GM12892 (cell line): ENCODE results near the gene PELO.
A peak's percentile ranks its signal among the peaks of the same experiment; 100 is the strongest.

ENCODE experiments used
- DNase-seq: peaks from one replicate; pipeline ENCODE4 v3.0.0; 2011; ENCODE audit not compliant: insufficient read length
- FAIRE-seq: peaks from 2 replicates; lab custom pipeline; 2011; peaks lifted over from hg19 to GRCh38; lab: Jason Lieb, UNC
- POLR2A ChIP-seq: IDR thresholded peaks from 2 replicates; pipeline ENCODE4 v1.6.1; 2011; ENCODE audit warnings: low read depth, low read length, control low read depth
- POLR2AphosphoS5 ChIP-seq: IDR thresholded peaks from 2 replicates; pipeline ENCODE4 v1.6.1; 2011; ENCODE audit warnings: low read depth, low read length, control low read depth
- TAF1 ChIP-seq: IDR thresholded peaks from 2 replicates; pipeline ENCODE4 v1.6.1; 2011; ENCODE audit warnings: low read depth, mild to moderate bottlenecking, control low read depth, low read length, borderline replicate concordance

Gene PELO

DNA sequence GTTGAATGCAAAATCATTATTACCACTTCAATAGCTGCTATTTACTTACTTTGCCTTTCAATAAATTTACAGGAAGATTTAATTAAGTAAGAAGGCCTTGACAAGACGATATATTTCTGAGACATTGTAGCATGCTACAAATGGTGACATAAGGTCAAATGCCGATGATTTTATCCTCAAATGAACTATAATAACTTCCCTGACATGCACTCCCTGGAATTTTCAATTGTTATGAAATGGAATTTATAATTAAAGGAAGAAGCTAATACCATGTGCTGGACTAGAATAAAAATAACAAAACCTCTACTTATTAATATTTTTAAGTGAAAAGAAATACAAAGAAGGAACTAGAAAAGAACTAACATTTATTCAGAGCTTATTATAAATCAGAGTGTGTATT, 30.2 kb upstream of the PELO start:
- no peak for FAIRE-seq
- TF ChIP-seq POLR2AphosphoS5 (no peak), TAF1 (no peak), POLR2A (no peak)
- no peak for DNase-seq

DNA sequence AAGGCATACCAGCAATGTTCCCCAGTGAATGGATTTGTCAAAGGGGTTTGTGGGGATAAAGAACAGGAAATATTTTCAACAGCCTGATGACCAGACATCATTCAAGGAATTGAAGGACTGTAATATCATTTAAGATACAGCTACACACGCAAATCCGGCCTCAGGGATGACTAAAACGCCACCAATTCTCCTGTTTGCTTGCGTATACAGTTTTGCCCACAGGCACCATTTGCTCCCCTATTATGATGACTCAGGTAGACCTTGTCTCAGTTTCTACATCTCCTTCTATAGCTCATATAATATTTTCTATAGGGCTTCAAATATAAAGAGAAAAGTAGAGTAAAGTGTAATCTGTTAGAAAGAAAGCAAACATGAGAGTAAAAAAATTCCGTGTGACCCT, 29.7 kb upstream of the PELO start:
- no peak for DNase-seq
- no peak for FAIRE-seq
- TF ChIP-seq TAF1 (no peak), POLR2A (no peak), POLR2AphosphoS5 (no peak)

- FAIRE-seq = no peak
- no peak for DNase-seq
- TF ChIP-seq POLR2A = no peak
- TF ChIP-seq TAF1 = no peak
Measured at GRCh38 chr5:52759331-52759730, 28.4 kb upstream of the PELO start.

- FAIRE-seq (no peak), DNase-seq (no peak)
- TF ChIP-seq TAF1 (no peak), POLR2A (no peak), POLR2AphosphoS5 (no peak)
Measured at GRCh38 chr5:52760695-52761366, 26.9 kb upstream of the PELO start.

GRCh38 chr5:52767217-52767743, 20.4 kb upstream of the PELO start:
- no peak for DNase-seq
- TF ChIP-seq POLR2A (no peak), POLR2AphosphoS5 (no peak), TAF1 (no peak)
- FAIRE-seq = peak; percentile 48

DNA sequence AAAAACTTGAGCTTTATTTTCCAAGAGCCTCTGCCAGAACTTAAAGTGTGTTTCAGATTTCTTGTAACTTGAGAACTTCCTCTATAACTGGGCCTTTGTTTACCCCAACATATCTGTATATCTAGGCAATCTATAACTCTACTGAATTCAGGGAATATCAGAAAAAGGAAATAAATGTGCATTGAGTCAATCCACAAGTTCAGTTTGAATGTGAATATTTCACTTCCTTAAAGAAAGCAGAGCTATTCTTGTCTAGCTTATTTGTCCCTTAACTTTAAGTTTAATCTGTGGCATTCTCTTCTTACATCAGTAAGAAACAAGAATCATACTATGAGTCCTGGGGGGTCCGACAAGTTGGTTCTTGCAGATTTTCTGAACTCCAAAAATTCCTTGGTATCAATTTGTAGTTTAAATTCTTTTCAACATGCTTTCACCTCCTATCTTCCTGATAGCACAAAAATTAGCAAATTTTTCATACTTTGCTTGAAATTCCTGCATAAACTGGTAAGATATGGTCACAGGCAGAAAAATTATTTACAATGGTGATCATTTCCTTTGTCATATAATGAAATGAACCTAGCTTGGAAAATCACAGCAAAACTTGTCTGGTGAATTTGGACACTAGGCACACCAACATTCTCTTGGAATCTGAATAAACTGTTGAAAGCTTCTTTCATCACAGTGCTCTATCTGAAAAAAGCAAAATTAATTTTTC, 19.8 kb upstream of the PELO start:
- DNase-seq = no peak
- TF ChIP-seq POLR2AphosphoS5 = no peak
- FAIRE-seq = peak; percentile 77

DNA sequence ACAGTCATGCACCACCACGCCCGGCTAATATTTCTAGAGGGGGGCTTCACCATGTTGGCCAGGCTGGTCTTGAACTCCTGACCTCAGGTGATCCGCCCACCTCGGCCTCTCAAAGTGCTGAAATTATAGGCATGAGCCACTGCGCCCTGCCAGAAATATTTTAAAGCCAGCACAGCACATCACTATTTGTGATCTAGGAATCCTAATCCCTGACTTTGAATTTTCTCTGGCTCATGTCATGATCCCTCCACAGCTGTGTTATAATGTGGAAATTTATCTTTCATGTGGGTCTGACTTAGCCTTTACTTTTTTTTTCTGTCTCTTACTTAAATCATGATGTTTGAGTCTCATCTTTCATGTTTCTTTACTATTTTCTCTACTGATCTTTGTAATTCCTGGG, 18.7 kb upstream of the PELO start:
- TF ChIP-seq POLR2AphosphoS5 = no peak
- no peak for TF ChIP-seq TAF1
- no peak for TF ChIP-seq POLR2A
- FAIRE-seq (no peak), DNase-seq (no peak)

DNA sequence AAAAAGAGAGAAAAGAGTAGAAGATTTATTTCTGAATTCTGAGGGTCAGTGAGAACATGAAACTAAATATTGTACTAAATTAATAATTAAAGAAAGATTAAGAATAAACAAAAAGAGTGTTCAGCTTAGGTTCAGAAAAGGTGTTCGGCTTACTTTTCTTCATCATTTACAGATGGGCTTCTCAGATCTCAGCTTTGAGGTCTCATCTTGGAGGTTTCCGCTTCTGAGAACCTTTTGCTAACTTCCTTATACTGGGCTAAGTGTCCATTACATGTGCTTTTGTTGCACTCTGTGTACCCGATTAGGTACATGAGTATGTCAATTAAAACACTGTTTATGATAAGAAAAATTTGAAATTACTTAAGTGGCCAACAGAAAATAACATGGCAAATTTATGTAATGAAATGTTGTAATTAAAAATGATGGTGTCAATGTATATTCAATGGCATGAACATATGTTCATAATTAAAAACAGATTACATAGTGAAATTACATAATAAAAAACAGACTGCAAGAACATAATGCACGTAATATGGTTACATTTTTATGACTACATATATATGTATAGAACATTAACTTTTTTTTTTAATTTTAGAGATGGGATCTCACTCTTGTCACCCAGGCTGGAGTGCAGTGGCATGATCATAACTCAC, 17.3 kb upstream of the PELO start:
- DNase-seq = no peak
- no peak for FAIRE-seq
- TF ChIP-seq TAF1 (no peak), POLR2AphosphoS5 (no peak), POLR2A (no peak)

DNA sequence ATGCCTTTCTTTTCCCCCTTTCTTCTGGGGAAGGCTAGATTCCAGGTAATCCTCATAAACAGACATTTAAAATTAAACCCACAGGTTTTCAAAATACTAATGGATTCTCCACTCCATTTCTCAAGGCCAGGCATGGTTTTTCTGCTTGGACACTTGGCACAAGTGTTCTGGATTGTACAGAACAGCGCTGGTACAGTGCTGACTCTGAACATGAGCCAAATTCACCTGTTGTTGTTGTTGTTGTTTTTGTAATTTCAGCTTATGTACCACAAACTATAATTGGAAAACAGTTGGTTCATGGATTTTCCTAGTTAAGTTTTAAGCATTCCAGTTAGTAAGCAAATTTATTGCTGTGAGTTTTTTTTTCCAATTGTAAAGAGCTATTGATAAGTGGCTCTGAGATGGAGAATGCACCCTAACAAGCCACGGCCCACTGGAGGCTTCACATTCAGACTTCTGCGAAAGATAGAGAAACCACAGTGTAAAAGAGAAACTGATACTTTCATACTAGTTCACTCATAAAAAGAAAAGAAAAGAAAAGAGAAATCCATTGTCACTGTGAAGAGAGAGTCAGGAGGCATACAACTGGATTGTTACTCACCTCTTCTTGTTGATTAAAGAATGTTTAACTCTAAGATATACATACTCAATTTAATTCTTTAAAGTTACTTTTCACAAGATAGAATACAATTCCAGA, 16.2 kb upstream of the PELO start:
- no peak for DNase-seq
- peak; percentile 67 for FAIRE-seq
- no peak for TF ChIP-seq POLR2A

DNA sequence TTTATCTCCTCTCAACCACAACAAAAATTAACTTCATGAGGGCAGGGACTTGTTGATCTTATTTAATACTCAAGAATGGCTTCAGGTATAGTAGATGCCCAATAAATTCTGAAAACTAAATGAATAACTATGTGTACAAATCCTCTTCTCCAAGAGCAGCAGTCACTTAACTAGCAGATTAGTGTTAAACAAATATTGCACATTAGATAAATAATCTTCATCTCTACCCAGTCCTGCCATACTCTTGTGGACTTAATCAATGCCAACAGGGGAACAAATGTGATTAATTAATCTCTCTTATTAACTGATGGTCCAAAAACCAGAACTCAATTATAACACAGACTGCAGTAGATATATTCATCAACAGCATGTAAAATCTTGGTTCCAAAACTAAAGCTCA, 15.0 kb upstream of the PELO start:
- DNase-seq = no peak
- TF ChIP-seq POLR2AphosphoS5 = no peak
- TF ChIP-seq POLR2A = no peak
- TF ChIP-seq TAF1 = no peak
- peak; percentile 9 for FAIRE-seq

DNA sequence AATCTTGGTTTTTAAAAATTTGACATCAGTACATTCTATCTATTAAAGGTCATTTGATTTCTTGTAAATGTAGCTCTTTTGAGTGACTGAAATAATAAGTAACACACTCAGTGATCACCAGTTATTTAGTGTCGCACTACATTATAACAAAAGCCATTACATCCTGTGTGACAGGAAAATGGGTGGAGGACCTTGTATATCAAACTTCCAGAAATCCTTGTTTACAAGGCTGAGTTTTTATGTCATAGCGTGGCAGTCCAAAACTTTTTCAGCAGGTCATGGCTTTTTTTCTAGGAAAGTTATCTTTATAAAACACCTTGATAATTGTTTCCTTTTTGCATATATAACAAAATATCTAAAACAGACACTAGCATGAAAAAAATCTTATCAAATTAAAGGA, 14.4 kb upstream of the PELO start:
- no peak for DNase-seq
- no peak for FAIRE-seq
- TF ChIP-seq POLR2AphosphoS5 (no peak), TAF1 (no peak), POLR2A (no peak)

GRCh38 chr5:52774005-52774410, 13.7 kb upstream of the PELO start:
- no peak for DNase-seq
- FAIRE-seq = no peak
- no peak for TF ChIP-seq POLR2A
- TF ChIP-seq TAF1 = no peak
- no peak for TF ChIP-seq POLR2AphosphoS5
